Neural progenitor cell (in vitro differentiated cells): ENCODE data around the gene TRAF4.

Source experiments
- CTCF ChIP-seq: fragments of 200-600 bp; sonication (generic); IDR thresholded peaks from 2 replicates; pipeline ENCODE4 v1.5.1; 2017; ENCODE audit warnings: antibody characterized with exemption, mild to moderate bottlenecking
- EZH2 ChIP-seq: fragments of 200-600 bp; sonication (generic); IDR thresholded peaks from 2 replicates; pipeline ENCODE4 v1.6.1; 2017; ENCODE audit warnings: antibody characterized with exemption, mild to moderate bottlenecking, moderate library complexity
- EZH2phosphoT487 ChIP-seq: fragments of 200-600 bp; sonication (generic); IDR thresholded peaks from 2 replicates; pipeline ENCODE4 v1.6.1; 2017; ENCODE audit warnings: antibody characterized with exemption

- TF ChIP-seq CTCF (no peak), EZH2 (no peak), EZH2phosphoT487 (no peak)
Measured at GRCh38 chr17:28756049-28756804, 12.4 kb downstream of the TRAF4 start.
